ENCODE measurements around the gene EHMT1. TPM values are rescaled to one million over a fixed set of nuclear protein-coding genes. Genes with fewer than 3 reads are reported as not detected.

The EHMT1 gene
- total RNA-seq, 1 donor from 2014 or later = 82.7 TPM

GRCh38 chr9:137610944-137611343 is 7.9 kb upstream of the EHMT1 start:
- H3K9me3 ChIP-seq = no peaks in the 10 kb centered on the region
- no peak for ATAC-seq
- no peaks in the 10 kb centered on the region for H3K27me3 ChIP-seq
- H3K27ac ChIP-seq = peak overlapping the region; percentile 87
- peaks cover 58% of the 10 kb centered on the region for H3K4me1 ChIP-seq
- no peak for DNase-seq
- no peak for TF ChIP-seq CTCF (IDR thresholded peaks at IDR 0.05)
- intact Hi-C loops (cut with DNase I) = no loop called here
- H3K4me3 ChIP-seq = no peak overlapping the region
- peaks cover 29% of the 10 kb centered on the region for H3K36me3 ChIP-seq

- DNase-seq (peak; percentile 95), ATAC-seq (peak; percentile 91)
- intact Hi-C loops (cut with DNase I) = no loop called here
- Histone ChIP-seq H3K4me1 (peaks cover 53% of the 10 kb centered on the region), H3K9me3 (no peaks in the 10 kb centered on the region), H3K27ac (peak overlapping the region; percentile 87), H3K27me3 (no peaks in the 10 kb centered on the region), H3K36me3 (peaks cover 37% of the 10 kb centered on the region), H3K4me3 (no peak overlapping the region)
- no peak for TF ChIP-seq CTCF (IDR thresholded peaks at IDR 0.05)
Measured at GRCh38 chr9:137611623-137612609, 6.9 kb upstream of the EHMT1 start.

GRCh38 chr9:137612741-137613142 is 6.1 kb upstream of the EHMT1 start:
- Histone ChIP-seq H3K36me3 (peaks cover 38% of the 10 kb centered on the region), H3K27ac (peak overlapping the region; percentile 87), H3K4me1 (peaks cover 53% of the 10 kb centered on the region), H3K27me3 (no peaks in the 10 kb centered on the region), H3K4me3 (no peak overlapping the region), H3K9me3 (no peaks in the 10 kb centered on the region)
- no peak for TF ChIP-seq CTCF (IDR thresholded peaks at IDR 0.05)
- ATAC-seq (no peak), DNase-seq (no peak)
- intact Hi-C loops (cut with DNase I) = no loop called here

GRCh38 chr9:137613259-137613658 is 5.5 kb upstream of the EHMT1 start:
- TF ChIP-seq CTCF (IDR thresholded peaks at IDR 0.05) = no peak
- no peaks in the 10 kb centered on the region for H3K9me3 ChIP-seq
- H3K4me3 ChIP-seq = no peak overlapping the region
- intact Hi-C loops (cut with DNase I) = no loop called here
- no peak for ATAC-seq
- peaks cover 50% of the 10 kb centered on the region for H3K4me1 ChIP-seq
- H3K27me3 ChIP-seq = no peaks in the 10 kb centered on the region
- no peak for DNase-seq
- H3K36me3 ChIP-seq = peaks cover 38% of the 10 kb centered on the region
- H3K27ac ChIP-seq = peak overlapping the region; percentile 87

- no peaks in the 10 kb centered on the region for H3K9me3 ChIP-seq
- peak overlapping the region; percentile 87 for H3K27ac ChIP-seq
- peaks cover 38% of the 10 kb centered on the region for H3K36me3 ChIP-seq
- intact Hi-C loops (cut with DNase I) = no loop called here
- no peak for DNase-seq
- no peaks in the 10 kb centered on the region for H3K27me3 ChIP-seq
- TF ChIP-seq CTCF (IDR thresholded peaks at IDR 0.05) = no peak
- no peak overlapping the region for H3K4me3 ChIP-seq
- peaks cover 44% of the 10 kb centered on the region for H3K4me1 ChIP-seq
- no peak for ATAC-seq
Measured at GRCh38 chr9:137613738-137614523, 4.9 kb upstream of the EHMT1 start.

Measured in upper lobe of right lung (tissue), 1 donor.